Naive thymus-derived CD4-positive, alpha-beta T cell (primary cell): ENCODE results near the gene CNTN4. TPM values are rescaled to one million over a fixed set of nuclear protein-coding genes. Genes with fewer than 3 reads are reported as not detected.

Source experiments
- ATAC-seq: fragments of 150-1000 bp; cut with Tn5 transposase; 2 replicates; pipeline ENCODE4 v1.10.0; 2021; ENCODE audit warnings: mild to moderate bottlenecking, moderate library complexity
- CTCF ChIA-PET: fragments of 350-600 bp; sonication (Branson Sonifier 250); formaldehyde crosslinking; loops from one replicate; lab custom pipeline; 2021; ENCODE audit warnings: antibody characterized with exemption; lab: Charles Lee
- POLR2A ChIA-PET: fragments of 350-600 bp; sonication (Branson Sonifier 250); formaldehyde crosslinking; loops from one replicate; lab custom pipeline; 2021; ENCODE audit warnings: antibody characterized with exemption, inconsistent platforms; lab: Charles Lee
- DNase-seq, 9 donors: peaks; one replicate each; pipeline versions ENCODE4 v3.0.0 to v3.0.0-alpha.2; 2020 to 2022; ENCODE audit warnings: mixed read lengths in 1 of 9
- H3K27ac ChIP-seq: one replicate; pipeline ENCODE4 v1.7.0; 2013; ENCODE audit warnings: mild to moderate bottlenecking, low read depth, low read length, moderate library complexity
- H3K27me3 ChIP-seq, 2 donors: one replicate each; pipeline ENCODE4 v1.7.0; 2013; ENCODE audit warnings: low read length in 2 of 2, mild to moderate bottlenecking in 2 of 2, moderate library complexity in 2 of 2; ENCODE audit not compliant: control insufficient read depth in 2 of 2, insufficient read depth in 2 of 2
- H3K36me3 ChIP-seq, 3 experiments: 1 replicate in 2 of 3; 2 replicates in 1 of 3; pipeline ENCODE4 v1.7.0; 2013; ENCODE audit warnings: low read length in 3 of 3, mild to moderate bottlenecking in 3 of 3, moderate library complexity in 1 of 3; ENCODE audit not compliant: insufficient read depth in 3 of 3, control insufficient read depth in 2 of 3
- H3K4me1 ChIP-seq, 2 donors: one replicate each; pipeline ENCODE4 v1.7.0; 2013; ENCODE audit warnings: low read length in 2 of 2, mild to moderate bottlenecking in 2 of 2, moderate library complexity in 1 of 2; ENCODE audit not compliant: control insufficient read depth in 2 of 2, insufficient read depth in 2 of 2
- H3K4me3 ChIP-seq: 2 replicates; pipeline ENCODE4 v1.7.0; 2013; ENCODE audit warnings: mild to moderate bottlenecking, low read length
- H3K9me3 ChIP-seq, 3 experiments: 1 replicate in 2 of 3; 2 replicates in 1 of 3; pipeline ENCODE4 v1.7.0; 2013; ENCODE audit warnings: low read length in 3 of 3; ENCODE audit not compliant: control insufficient read depth in 2 of 3
- H3K27ac Mint-ChIP-seq, 9 donors: one replicate each; pipeline ENCODE4 v1.8.0; 2020 to 2022; ENCODE audit warnings: mixed read lengths in 9 of 9, mild to moderate bottlenecking in 8 of 9, moderate library complexity in 5 of 9, inconsistent platforms in 2 of 9
- H3K27me3 Mint-ChIP-seq, 5 donors: one replicate each; pipeline ENCODE4 v1.8.0; 2021 to 2022; ENCODE audit warnings: mixed read lengths in 5 of 5, mild to moderate bottlenecking in 1 of 5
- H3K36me3 Mint-ChIP-seq, 5 donors: one replicate each; pipeline ENCODE4 v1.8.0; 2020 to 2022; ENCODE audit warnings: mixed read lengths in 5 of 5, mild to moderate bottlenecking in 3 of 5, inconsistent platforms in 1 of 5
- H3K4me1 Mint-ChIP-seq, 7 donors: one replicate each; pipeline ENCODE4 v1.8.0; 2020 to 2022; ENCODE audit warnings: mixed read lengths in 7 of 7, mild to moderate bottlenecking in 3 of 7, inconsistent platforms in 1 of 7
- H3K4me3 Mint-ChIP-seq, 10 donors: one replicate each; pipeline ENCODE4 v1.8.0; 2020 to 2022; ENCODE audit warnings: mild to moderate bottlenecking in 10 of 10, mixed read lengths in 10 of 10, moderate library complexity in 6 of 10, inconsistent platforms in 2 of 10
- H3K9me3 Mint-ChIP-seq, 11 donors: one replicate each; pipeline ENCODE4 v1.8.0; 2020 to 2022; ENCODE audit warnings: mixed read lengths in 11 of 11, mild to moderate bottlenecking in 4 of 11, inconsistent platforms in 1 of 11, moderate library complexity in 1 of 11
- intact Hi-C, 2 donors: fragments of 100-400 bp; cut with micrococcal nuclease; formaldehyde crosslinking; loops; one replicate each; pipeline ENCODE4 v1.15.1; 2023
- polyA plus RNA-seq, 2 donors: library from polyadenylated mRNA; unstranded; fragments of 300-500 nt; fragmentation: Illumina TruSeq; gene quantifications; one replicate each; pipeline ENCODE4 v1.2.3, GENCODE V29; 2021
- total RNA-seq, 6 experiments: library from RNA in 5 of 6; stranded (reverse) in 5 of 6; gene quantifications; 1 replicate in 5 of 6; 2 replicates in 1 of 6; pipeline ENCODE4 v1.2.3 and lab custom pipeline; 2021 to 2026

The CNTN4 gene
- total and polyA plus RNA-seq, 7 experiments from 2014 or later: not detected

DNA sequence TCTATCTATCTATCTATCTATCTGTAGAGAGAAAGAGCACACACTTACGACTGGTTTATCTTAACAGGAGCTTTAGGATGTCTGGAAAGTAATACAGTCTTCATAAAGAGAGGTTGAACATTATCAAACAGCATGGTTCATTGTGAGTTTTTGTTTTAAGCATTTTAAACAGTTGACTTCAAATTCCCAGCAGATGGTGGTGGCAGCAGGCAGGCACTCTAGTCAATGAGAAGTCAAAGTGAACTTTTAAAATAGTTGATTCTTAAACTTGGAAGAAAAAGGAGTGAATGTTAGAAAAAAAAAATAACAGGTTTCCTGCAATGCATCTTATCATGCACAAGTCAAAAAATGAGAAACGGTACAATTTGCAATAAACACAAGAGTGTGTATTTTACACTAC is 578.8 kb downstream of the CNTN4 start:
- POLR2A ChIA-PET: interaction anchor here (0.7 kb wide), 1 partner anchor 1908 kb away, joined by 3 read pairs; no protein-coding TSS in a partner anchor
- intact Hi-C loops: no loop called here
- Mint-ChIP-seq H3K27ac (no peak overlapping the region), H3K4me3 (no peak overlapping the region), H3K9me3 (peaks cover 0 to 2% (median 0%) of the 10 kb centered on the region in 11 donors), H3K27me3 (peaks cover 0 to 20% (median 4%) of the 10 kb centered on the region in 5 donors), H3K4me1 (no peaks in the 10 kb centered on the region), H3K36me3 (no peaks in the 10 kb centered on the region)
- no peaks in the 10 kb centered on the region for H3K27me3 ChIP-seq
- ATAC-seq (no peak), DNase-seq (no peak)
- H3K4me1 ChIP-seq: no peaks in the 10 kb centered on the region
- CTCF ChIA-PET: interaction anchor here (0.7 kb wide), 1 partner anchor 504 kb away, joined by 3 read pairs; no protein-coding TSS in a partner anchor
- no peak overlapping the region for H3K27ac ChIP-seq
- no peak overlapping the region for H3K4me3 ChIP-seq
- H3K36me3 ChIP-seq: no peaks in the 10 kb centered on the region
- H3K9me3 ChIP-seq: no peaks in the 10 kb centered on the region

GRCh38 chr3:2680236-2680635 is 581.6 kb downstream of the CNTN4 start:
- CTCF ChIA-PET: no interaction called here

GRCh38 chr3:2684046-2684445 is 585.4 kb downstream of the CNTN4 start:
- no peak for ATAC-seq
- Mint-ChIP-seq H3K4me3 (no peak overlapping the region), H3K27me3 (no peaks in the 10 kb centered on the region), H3K27ac (no peak overlapping the region), H3K36me3 (no peaks in the 10 kb centered on the region), H3K9me3 (peaks cover 0 to 1% (median 0%) of the 10 kb centered on the region in 11 donors), H3K4me1 (no peaks in the 10 kb centered on the region)
- Histone ChIP-seq H3K9me3 (no peaks in the 10 kb centered on the region), H3K4me3 (no peak overlapping the region), H3K36me3 (no peaks in the 10 kb centered on the region), H3K27ac (no peak overlapping the region), H3K4me1 (no peaks in the 10 kb centered on the region), H3K27me3 (no peaks in the 10 kb centered on the region)
- POLR2A ChIA-PET: no interaction called here
- intact Hi-C loops: no loop called here
- CTCF ChIA-PET: no interaction called here
- no peak for DNase-seq

More at GRCh38 chr3:2680236-2680635, 581.6 kb downstream of the CNTN4 start:
- no peak for DNase-seq
- Histone ChIP-seq H3K4me1 (no peaks in the 10 kb centered on the region), H3K36me3 (no peaks in the 10 kb centered on the region), H3K4me3 (no peak overlapping the region), H3K9me3 (no peaks in the 10 kb centered on the region), H3K27ac (no peak overlapping the region), H3K27me3 (no peaks in the 10 kb centered on the region)
- intact Hi-C loops: no loop called here
- H3K4me1 Mint-ChIP-seq: no peaks in the 10 kb centered on the region
- ATAC-seq: no peak
- POLR2A ChIA-PET: no interaction called here
- H3K36me3 Mint-ChIP-seq: no peaks in the 10 kb centered on the region
- H3K27ac Mint-ChIP-seq: no peak overlapping the region
- peaks cover 0 to 1% (median 0%) of the 10 kb centered on the region in 11 donors for H3K9me3 Mint-ChIP-seq
- no peak overlapping the region for H3K4me3 Mint-ChIP-seq
- H3K27me3 Mint-ChIP-seq: peaks cover 0 to 9% (median 0%) of the 10 kb centered on the region in 5 donors

DNA sequence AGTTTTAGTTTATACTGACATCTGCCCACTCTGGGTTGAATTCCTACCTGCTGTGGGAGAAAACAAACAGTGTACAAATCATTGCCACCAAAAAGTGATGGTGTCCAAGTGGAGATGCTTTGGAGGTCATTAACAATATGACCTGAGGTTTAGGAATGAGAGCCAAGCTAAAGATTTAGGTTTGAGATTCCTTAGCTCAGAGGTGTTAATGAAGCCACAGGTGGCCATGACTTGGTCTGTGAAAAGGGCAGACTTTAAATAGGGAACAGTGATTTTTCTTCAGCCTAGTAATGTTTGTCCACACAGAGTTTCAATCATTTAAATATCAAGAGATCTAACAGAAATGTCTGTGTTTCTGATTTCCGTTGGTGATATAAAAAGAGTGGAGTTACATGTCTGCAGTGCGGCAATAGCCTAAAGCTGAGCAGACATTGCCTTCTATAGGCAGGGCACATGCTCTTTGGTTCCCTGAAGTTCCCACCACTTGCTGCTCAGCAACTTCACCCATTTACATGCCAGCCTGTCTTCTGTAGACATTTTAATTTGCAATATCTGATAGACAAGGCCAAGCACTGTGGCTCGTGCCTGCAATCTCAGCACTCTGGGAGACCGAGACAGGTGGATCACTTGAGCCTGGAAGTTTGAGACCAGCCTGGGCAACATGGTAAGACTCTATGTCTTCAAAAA is 588.3 kb downstream of the CNTN4 start:
- no peak for DNase-seq
- CTCF ChIA-PET: no interaction called here
- H3K9me3 ChIP-seq: no peaks in the 10 kb centered on the region

GRCh38 chr3:2697589-2697988 is 598.9 kb downstream of the CNTN4 start:
- no peaks in the 10 kb centered on the region for H3K27me3 ChIP-seq
- no peak overlapping the region for H3K27ac ChIP-seq
- intact Hi-C loops: no loop called here
- H3K9me3 ChIP-seq: no peaks in the 10 kb centered on the region
- Mint-ChIP-seq H3K27ac (no peak overlapping the region), H3K36me3 (no peaks in the 10 kb centered on the region), H3K27me3 (peaks cover 0 to 14% (median 8%) of the 10 kb centered on the region in 5 donors), H3K9me3 (no peaks in the 10 kb centered on the region), H3K4me1 (no peaks in the 10 kb centered on the region), H3K4me3 (no peak overlapping the region)
- ChIA-PET CTCF (no interaction called here), POLR2A (no interaction called here)
- H3K4me1 ChIP-seq: no peaks in the 10 kb centered on the region
- H3K36me3 ChIP-seq: no peaks in the 10 kb centered on the region
- ATAC-seq (no peak), DNase-seq (no peak)
- no peak overlapping the region for H3K4me3 ChIP-seq

More for the DNA sequence above, 588.3 kb downstream of the CNTN4 start:
- Mint-ChIP-seq H3K9me3 (no peaks in the 10 kb centered on the region), H3K27me3 (peaks cover 0 to 7% (median 0%) of the 10 kb centered on the region in 5 donors), H3K4me1 (no peaks in the 10 kb centered on the region), H3K27ac (no peak overlapping the region), H3K36me3 (no peaks in the 10 kb centered on the region), H3K4me3 (no peak overlapping the region)
- no peak for ATAC-seq
- Histone ChIP-seq H3K4me1 (no peaks in the 10 kb centered on the region), H3K4me3 (no peak overlapping the region), H3K36me3 (no peaks in the 10 kb centered on the region), H3K27me3 (no peaks in the 10 kb centered on the region), H3K27ac (no peak overlapping the region)
- intact Hi-C loops: no loop called here
- POLR2A ChIA-PET: interaction anchor here (0.7 kb wide), 1 partner anchor 760 kb away, joined by 3 read pairs; no protein-coding TSS in a partner anchor

DNA sequence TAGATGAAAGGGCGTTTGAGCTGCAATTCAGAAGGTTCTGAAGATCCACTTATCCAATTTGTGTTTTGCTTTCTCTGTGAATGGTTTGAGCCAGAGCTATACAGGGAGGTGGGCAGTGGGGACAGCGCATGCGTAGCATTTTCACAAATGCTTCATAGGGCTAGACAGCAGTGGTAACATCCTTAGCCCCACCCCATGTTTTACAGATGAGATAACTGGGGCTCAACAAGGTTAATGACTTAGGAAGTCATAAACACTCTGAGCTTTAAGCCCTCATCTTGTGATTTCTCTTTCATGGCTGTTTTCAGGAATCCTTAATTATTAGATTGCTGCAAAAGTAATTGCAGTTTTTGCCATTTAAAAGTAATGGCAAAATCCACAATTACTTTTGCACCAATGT is 602.8 kb downstream of the CNTN4 start:
- H3K9me3 Mint-ChIP-seq: peaks cover 0 to 1% (median 0%) of the 10 kb centered on the region in 11 donors
- H3K4me3 Mint-ChIP-seq: no peak overlapping the region
- H3K4me1 ChIP-seq: no peaks in the 10 kb centered on the region
- H3K27ac Mint-ChIP-seq: no peak overlapping the region
- ChIA-PET POLR2A (no interaction called here), CTCF (no interaction called here)
- H3K27me3 Mint-ChIP-seq: peaks cover 0 to 13% (median 6%) of the 10 kb centered on the region in 5 donors
- H3K27ac ChIP-seq: no peak overlapping the region
- ATAC-seq (no peak), DNase-seq (no peak)
- H3K36me3 Mint-ChIP-seq: no peaks in the 10 kb centered on the region
- intact Hi-C loops: no loop called here
- no peaks in the 10 kb centered on the region for H3K9me3 ChIP-seq
- H3K36me3 ChIP-seq: no peaks in the 10 kb centered on the region
- H3K27me3 ChIP-seq: no peaks in the 10 kb centered on the region
- H3K4me3 ChIP-seq: no peak overlapping the region
- no peaks in the 10 kb centered on the region for H3K4me1 Mint-ChIP-seq
